Stimulated activated memory B cell treated with anti-CD40 and anti-IgM and Interleukin-4, amounts not matched to agents 10 μg/mL and 1 μg/mL and 100 μg/mL, for 72 hours (primary cell): ENCODE measurements around the gene RPS6KB2.

Experiments
- ATAC-seq: fragments of 150-1000 bp; cut with Tn5 transposase; 2 replicates; pipeline ENCODE4 v1.10.0; 2021
- H3K27ac Mint-ChIP-seq: one replicate; pipeline ENCODE4 v1.8.0; 2022; ENCODE audit warnings: mild to moderate bottlenecking, mixed read lengths
- H3K27me3 Mint-ChIP-seq: one replicate; pipeline ENCODE4 v1.8.0; 2022; ENCODE audit warnings: mixed read lengths
- H3K36me3 Mint-ChIP-seq: one replicate; pipeline ENCODE4 v1.8.0; 2022; ENCODE audit warnings: mixed read lengths
- H3K4me1 Mint-ChIP-seq: one replicate; pipeline ENCODE4 v1.8.0; 2022; ENCODE audit warnings: mixed read lengths
- H3K4me3 Mint-ChIP-seq: one replicate; pipeline ENCODE4 v1.8.0; 2022; ENCODE audit warnings: mild to moderate bottlenecking, moderate library complexity, mixed read lengths
- H3K9me3 Mint-ChIP-seq: one replicate; pipeline ENCODE4 v1.8.0; 2022; ENCODE audit warnings: mixed read lengths

RPS6KB2 gene

GRCh38 chr11:67428052-67429001 is at the start of gene RPS6KB2:
RPS6KB2 (plus strand) TSS chr11:67428494; CDS start chr11:67428546, 52 bp downstream.
- H3K36me3 Mint-ChIP-seq, result peaks cover 16% of the 10 kb centered on the region
- H3K9me3 Mint-ChIP-seq, result no peaks in the 10 kb centered on the region
- ATAC-seq, result peak; percentile 92
- H3K4me1 Mint-ChIP-seq, result peaks cover 42% of the 10 kb centered on the region
- peak within 1 kb of the TSS; percentile 92 for H3K4me3 Mint-ChIP-seq
- no peaks in the 10 kb centered on the region for H3K27me3 Mint-ChIP-seq
- peak within 1 kb of the TSS; percentile 91 for H3K27ac Mint-ChIP-seq

DNA sequence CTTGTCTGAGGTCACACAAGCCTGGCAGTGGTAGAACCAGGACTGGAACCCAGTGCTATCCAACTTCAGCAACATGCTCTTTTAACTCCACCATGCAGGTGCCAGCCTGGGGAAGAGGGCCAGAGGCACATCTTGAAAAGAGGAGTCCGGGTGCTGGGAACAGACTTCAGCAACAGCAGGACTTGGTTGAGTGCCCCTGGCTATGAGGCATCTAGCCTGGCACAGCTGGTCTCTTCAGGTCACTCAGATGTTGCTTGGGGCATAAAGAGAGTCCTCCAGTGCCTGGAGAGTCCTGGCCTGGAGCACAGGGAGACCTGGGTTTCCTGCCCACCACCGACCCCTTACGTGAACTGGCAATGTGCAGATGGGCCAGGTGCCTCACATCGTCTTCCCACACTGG is 49.8 kb upstream of the RPS6KB2 start:
- Mint-ChIP-seq H3K9me3 (no peaks in the 10 kb centered on the region), H3K27ac (peak overlapping the region; percentile 91), H3K36me3 (no peaks in the 10 kb centered on the region), H3K4me1 (peaks cover 53% of the 10 kb centered on the region), H3K27me3 (no peaks in the 10 kb centered on the region), H3K4me3 (no peak overlapping the region)
- ATAC-seq, result no peak

DNA sequence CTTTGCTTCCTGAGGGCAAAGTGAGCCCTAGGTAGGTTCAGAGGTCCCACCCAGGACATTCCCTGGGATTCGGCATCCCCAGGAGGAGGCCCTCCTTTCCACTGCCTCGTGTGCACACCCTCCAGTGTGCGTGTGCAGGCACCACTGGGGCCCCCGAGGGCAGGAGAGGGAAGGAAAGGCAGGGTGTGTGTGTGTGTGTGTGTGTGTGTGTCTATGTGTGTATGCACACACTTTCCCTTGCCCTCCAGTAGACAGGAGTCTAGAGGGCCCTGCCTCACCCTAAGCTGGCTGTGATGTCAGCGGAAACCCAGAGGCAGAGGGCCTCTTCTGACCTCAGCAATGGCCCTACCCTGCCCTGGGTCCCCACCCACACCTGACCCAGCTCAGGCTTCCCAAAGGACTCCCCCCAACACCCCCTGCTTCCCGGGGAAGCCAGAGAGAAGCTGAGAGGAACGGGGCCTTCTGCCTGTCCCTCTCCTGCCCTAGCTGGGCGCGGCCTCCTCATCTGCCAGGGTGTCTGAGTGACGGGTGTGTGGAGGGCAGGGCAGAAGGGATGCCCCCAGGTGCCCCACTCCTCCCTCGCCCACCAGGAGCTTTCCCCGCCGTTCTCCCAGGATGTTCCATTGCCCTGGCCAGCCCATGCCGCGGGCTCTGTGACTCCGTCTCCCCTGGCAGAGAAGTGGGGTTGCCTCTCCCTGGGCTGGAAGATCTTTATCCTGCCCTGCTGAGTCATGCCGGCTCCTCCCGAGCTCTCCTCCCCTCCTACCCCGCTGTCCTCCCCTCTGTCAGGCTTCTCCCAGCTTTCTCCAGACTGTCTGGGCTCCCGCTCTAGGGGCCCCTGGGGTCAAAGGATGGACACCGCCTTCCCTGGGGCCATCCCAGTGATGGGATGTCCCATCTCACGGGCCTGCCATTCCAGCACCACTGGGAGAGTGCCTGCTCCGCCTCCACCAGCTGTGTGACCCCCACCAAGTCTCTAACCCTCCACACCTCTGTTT is 48.9 kb upstream of the RPS6KB2 start:
- H3K9me3 Mint-ChIP-seq, result no peaks in the 10 kb centered on the region
- H3K4me1 Mint-ChIP-seq, result peaks cover 46% of the 10 kb centered on the region
- H3K27ac Mint-ChIP-seq, result peak overlapping the region; percentile 91
- ATAC-seq, result no peak
- no peaks in the 10 kb centered on the region for H3K27me3 Mint-ChIP-seq
- H3K36me3 Mint-ChIP-seq, result no peaks in the 10 kb centered on the region
- no peak overlapping the region for H3K4me3 Mint-ChIP-seq

GRCh38 chr11:67381244-67381972 is 46.9 kb upstream of the RPS6KB2 start:
- peak; percentile 77 for ATAC-seq
- peaks cover 36% of the 10 kb centered on the region for H3K4me1 Mint-ChIP-seq
- no peaks in the 10 kb centered on the region for H3K9me3 Mint-ChIP-seq
- peak overlapping the region; percentile 91 for H3K27ac Mint-ChIP-seq
- no peaks in the 10 kb centered on the region for H3K36me3 Mint-ChIP-seq
- peak overlapping the region; percentile 55 for H3K4me3 Mint-ChIP-seq
- H3K27me3 Mint-ChIP-seq, result no peaks in the 10 kb centered on the region

DNA sequence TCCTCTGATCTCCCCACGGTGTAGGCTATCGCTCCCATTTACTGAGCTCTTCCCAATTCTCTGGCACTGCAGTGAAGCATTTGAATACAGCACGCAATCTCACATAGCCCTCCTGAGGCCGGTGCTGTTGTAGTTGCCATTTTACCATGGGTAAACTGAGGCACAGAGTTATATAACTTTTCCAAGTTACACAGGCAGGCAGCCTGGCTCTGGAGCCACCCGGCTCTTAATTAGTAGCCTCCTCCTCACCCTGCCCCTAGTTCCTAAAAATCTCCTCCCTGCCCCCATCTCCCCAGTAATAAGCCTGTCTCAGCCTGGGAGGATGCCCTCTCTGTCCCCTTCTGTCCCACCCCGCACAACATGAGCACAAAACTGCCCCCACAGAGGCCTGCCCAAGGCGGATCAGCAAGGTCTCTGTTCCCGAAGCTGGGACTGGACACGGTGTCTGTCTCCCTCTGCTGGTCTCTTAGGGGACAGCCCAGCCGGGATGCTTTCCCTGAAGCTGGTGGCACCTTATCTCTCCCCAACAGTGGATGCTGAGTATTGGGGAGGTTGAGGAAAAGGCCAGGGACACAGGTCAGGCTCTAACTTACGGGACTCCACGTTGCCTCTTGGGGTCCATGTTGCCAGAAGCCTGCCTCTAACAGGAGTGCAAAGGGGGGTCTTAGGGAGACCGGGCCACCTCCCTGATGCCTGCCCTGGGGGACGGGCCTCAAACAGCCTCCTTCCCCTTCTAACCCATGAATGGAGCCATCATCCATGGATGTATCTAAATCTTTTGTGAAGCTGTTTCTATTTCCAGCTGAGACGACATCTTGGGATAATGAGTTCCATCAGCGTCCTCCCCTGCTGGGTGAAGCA is 45.8 kb upstream of the RPS6KB2 start:
- no peaks in the 10 kb centered on the region for H3K27me3 Mint-ChIP-seq
- no peaks in the 10 kb centered on the region for H3K9me3 Mint-ChIP-seq
- peaks cover 36% of the 10 kb centered on the region for H3K4me1 Mint-ChIP-seq
- H3K4me3 Mint-ChIP-seq, result peak overlapping the region; percentile 16
- H3K36me3 Mint-ChIP-seq, result no peaks in the 10 kb centered on the region
- H3K27ac Mint-ChIP-seq, result peak overlapping the region; percentile 28
- peak; percentile 86 for ATAC-seq

DNA sequence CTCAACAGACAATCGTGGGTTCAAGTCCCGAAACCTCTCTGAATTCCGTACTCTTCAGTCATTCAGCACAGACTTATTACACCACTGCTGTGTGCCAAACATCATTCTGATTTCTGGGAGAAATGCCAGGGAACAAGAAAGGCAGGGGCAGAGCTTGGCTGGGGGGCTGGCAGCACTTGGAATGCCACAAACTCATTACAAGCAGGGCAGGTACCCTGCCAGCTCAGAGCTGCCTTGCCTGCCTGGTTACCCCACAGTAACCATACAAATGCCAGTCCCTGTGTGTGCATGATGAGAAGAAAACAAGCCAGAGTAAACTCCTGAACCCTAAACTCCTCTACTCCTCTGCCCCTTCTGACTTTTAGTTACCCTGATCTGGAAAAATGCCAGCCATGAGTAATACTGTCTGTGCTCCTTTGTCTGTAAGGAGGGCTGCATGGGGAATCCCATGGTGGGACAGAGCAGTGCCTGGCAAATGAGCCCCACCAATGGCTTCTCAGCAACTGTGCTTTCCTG is 43.4 kb upstream of the RPS6KB2 start:
- no peak overlapping the region for H3K27ac Mint-ChIP-seq
- H3K36me3 Mint-ChIP-seq, result no peaks in the 10 kb centered on the region
- H3K9me3 Mint-ChIP-seq, result no peaks in the 10 kb centered on the region
- no peaks in the 10 kb centered on the region for H3K27me3 Mint-ChIP-seq
- no peak for ATAC-seq
- no peak overlapping the region for H3K4me3 Mint-ChIP-seq
- peaks cover 33% of the 10 kb centered on the region for H3K4me1 Mint-ChIP-seq

GRCh38 chr11:67387069-67387468 is 41.2 kb upstream of the RPS6KB2 start:
- Mint-ChIP-seq H3K4me1 (peaks cover 30% of the 10 kb centered on the region), H3K36me3 (no peaks in the 10 kb centered on the region), H3K27ac (no peak overlapping the region), H3K9me3 (no peaks in the 10 kb centered on the region), H3K27me3 (no peaks in the 10 kb centered on the region), H3K4me3 (no peak overlapping the region)
- no peak for ATAC-seq

DNA sequence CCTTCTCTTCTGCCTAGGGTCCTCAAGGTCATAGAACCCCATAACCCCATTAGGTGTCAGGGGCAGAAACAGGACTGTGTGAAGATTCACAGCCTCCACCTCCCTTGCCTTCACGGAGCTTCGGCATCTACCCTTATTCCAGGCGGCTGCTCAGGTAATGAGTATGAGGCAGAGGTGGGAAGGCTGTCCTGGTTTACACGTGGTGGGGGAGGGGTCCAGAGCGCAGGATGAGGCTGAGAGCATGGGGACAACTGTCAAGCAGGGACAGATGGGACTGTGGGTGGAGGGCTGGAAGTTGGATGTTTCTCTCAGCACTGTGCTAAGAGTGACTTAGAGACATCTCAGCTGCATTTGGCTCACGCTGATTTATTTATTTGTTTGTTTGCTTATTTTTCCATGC is 40.8 kb upstream of the RPS6KB2 start:
- Mint-ChIP-seq H3K4me1 (peaks cover 30% of the 10 kb centered on the region), H3K9me3 (no peaks in the 10 kb centered on the region), H3K27ac (no peak overlapping the region), H3K27me3 (no peaks in the 10 kb centered on the region), H3K4me3 (no peak overlapping the region), H3K36me3 (no peaks in the 10 kb centered on the region)
- no peak for ATAC-seq

GRCh38 chr11:67389477-67389876 is 38.8 kb upstream of the RPS6KB2 start:
- Mint-ChIP-seq H3K4me1 (peaks cover 45% of the 10 kb centered on the region), H3K27me3 (no peaks in the 10 kb centered on the region)

GRCh38 chr11:67390947-67391303 is 37.4 kb upstream of the RPS6KB2 start:
- Mint-ChIP-seq H3K36me3 (peaks cover 8% of the 10 kb centered on the region), H3K4me3 (peak overlapping the region; percentile 92), H3K27ac (peak overlapping the region; percentile 85), H3K9me3 (no peaks in the 10 kb centered on the region), H3K4me1 (peaks cover 45% of the 10 kb centered on the region), H3K27me3 (no peaks in the 10 kb centered on the region)
- no peak for ATAC-seq

More at GRCh38 chr11:67389477-67389876, 38.8 kb upstream of the RPS6KB2 start:
- Mint-ChIP-seq H3K36me3 (peaks cover 7% of the 10 kb centered on the region), H3K4me3 (peak overlapping the region; percentile 37), H3K27ac (peak overlapping the region; percentile 17), H3K9me3 (no peaks in the 10 kb centered on the region)
- no peak for ATAC-seq

DNA sequence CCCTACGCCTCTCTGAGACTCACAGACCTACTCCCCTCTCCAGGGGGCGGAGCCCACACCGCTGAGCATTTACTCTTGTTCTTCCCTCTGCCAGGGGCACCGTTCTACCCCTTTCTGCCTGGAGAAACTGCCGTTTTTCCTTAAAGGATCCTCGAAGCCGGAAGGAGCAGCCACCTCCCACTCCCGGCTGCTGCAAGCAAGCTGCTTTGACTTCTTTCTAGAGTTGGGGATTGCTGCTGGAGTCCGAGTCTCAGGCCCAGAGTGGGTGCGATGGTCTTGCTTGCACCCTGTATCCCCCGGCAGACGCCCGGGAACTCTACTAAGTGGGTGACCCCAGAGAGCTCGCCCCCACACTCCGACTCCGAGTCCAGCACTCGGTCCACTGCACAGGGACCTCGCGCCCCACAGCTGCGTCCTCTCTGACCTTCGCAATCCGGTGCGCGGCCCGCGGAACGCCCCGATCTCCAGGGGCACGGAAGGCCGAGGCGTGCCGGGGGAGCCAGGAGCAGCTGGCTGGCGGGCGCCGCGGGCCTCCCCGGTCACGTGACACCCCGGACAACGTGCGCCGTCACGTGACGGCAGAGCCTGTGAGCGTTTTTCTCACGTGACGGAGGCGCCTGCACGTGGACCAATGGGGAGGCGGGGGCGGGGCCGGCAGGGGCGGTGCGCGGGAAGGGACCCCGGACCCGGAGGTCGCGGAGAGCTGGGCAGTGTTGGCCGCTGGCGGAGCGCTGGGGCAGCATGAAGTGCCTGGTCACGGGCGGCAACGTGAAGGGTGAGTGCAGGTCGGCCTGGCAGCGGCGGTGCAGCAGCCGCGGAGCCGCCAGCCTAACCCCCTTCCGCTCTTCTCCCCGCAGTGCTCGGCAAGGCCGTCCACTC is 36.8 kb upstream of the RPS6KB2 start, which contains the start of gene RAD9A:
Gene RAD9A (plus strand): TSS at position 683 of the 879 bp plus-strand sequence. CDS start 59 bp downstream, at position 742.
- peaks cover 14% of the 10 kb centered on the region for H3K36me3 Mint-ChIP-seq

GRCh38 chr11:67392183-67392715 is 36.0 kb upstream of the RPS6KB2 start:
- Mint-ChIP-seq H3K4me3 (peak overlapping the region; percentile 92), H3K27ac (peak overlapping the region; percentile 85), H3K36me3 (peaks cover 19% of the 10 kb centered on the region), H3K9me3 (no peaks in the 10 kb centered on the region), H3K4me1 (peaks cover 58% of the 10 kb centered on the region), H3K27me3 (no peaks in the 10 kb centered on the region)
- ATAC-seq, result no peak

More for the DNA sequence above, 36.8 kb upstream of the RPS6KB2 start, which contains the start of gene RAD9A:
- H3K9me3 Mint-ChIP-seq, result no peaks in the 10 kb centered on the region
- peak within 1 kb of the TSS; percentile 85 for H3K27ac Mint-ChIP-seq
- H3K27me3 Mint-ChIP-seq, result no peaks in the 10 kb centered on the region
- ATAC-seq, result peak; percentile 91
- peak within 1 kb of the TSS; percentile 92 for H3K4me3 Mint-ChIP-seq
- H3K4me1 Mint-ChIP-seq, result peaks cover 51% of the 10 kb centered on the region

DNA sequence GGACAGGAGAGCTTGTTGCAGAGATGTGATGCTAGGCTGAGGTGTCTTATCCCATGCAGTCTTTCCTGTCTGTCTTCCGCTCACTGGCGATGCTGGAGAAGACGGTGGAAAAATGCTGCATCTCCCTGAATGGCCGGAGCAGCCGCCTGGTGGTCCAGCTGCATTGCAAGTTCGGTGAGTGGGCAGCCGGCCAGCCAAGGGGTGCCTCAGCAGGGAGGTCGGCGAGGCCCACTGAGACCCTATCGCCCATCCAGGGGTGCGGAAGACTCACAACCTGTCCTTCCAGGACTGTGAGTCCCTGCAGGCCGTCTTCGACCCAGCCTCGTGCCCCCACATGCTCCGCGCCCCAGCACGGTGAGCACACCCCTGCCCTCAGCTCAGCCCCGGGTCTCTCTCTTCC is 34.9 kb upstream of the RPS6KB2 start:
- no peak for ATAC-seq
- Mint-ChIP-seq H3K27ac (no peak overlapping the region), H3K27me3 (no peaks in the 10 kb centered on the region), H3K4me3 (peak overlapping the region; percentile 33), H3K9me3 (no peaks in the 10 kb centered on the region), H3K36me3 (peaks cover 29% of the 10 kb centered on the region), H3K4me1 (peaks cover 68% of the 10 kb centered on the region)
